Measurements from ENCODE around the gene SHC2.
A peak's percentile ranks its signal among the peaks of the same experiment; 100 is the strongest.

Gene SHC2

GRCh38 chr19:419721-420515 is 40.9 kb downstream of the SHC2 start:
- Mint-ChIP-seq H3K27me3 (ENCODE audit: low read depth) (no peaks in the 10 kb centered on the region), H3K4me3 (no peak overlapping the region), H3K27ac (peak overlapping the region in 1 of 3 experiments; percentile 18), H3K4me1 (peaks cover 5% of the 10 kb centered on the region), H3K9me3 (no peaks in the 10 kb centered on the region), H3K36me3 (ENCODE audit: low read depth) (peaks cover 21% of the 10 kb centered on the region)
- TF ChIP-seq, protein P1, sequence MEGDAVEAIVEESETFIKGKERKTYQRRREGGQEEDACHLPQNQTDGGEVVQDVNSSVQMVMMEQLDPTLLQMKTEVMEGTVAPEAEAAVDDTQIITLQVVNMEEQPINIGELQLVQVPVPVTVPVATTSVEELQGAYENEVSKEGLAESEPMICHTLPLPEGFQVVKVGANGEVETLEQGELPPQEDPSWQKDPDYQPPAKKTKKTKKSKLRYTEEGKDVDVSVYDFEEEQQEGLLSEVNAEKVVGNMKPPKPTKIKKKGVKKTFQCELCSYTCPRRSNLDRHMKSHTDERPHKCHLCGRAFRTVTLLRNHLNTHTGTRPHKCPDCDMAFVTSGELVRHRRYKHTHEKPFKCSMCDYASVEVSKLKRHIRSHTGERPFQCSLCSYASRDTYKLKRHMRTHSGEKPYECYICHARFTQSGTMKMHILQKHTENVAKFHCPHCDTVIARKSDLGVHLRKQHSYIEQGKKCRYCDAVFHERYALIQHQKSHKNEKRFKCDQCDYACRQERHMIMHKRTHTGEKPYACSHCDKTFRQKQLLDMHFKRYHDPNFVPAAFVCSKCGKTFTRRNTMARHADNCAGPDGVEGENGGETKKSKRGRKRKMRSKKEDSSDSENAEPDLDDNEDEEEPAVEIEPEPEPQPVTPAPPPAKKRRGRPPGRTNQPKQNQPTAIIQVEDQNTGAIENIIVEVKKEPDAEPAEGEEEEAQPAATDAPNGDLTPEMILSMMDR (IDR thresholded peaks at IDR 0.05; ENCODE audit: unreplicated experiment in 3 of 3), result no peak

DNA sequence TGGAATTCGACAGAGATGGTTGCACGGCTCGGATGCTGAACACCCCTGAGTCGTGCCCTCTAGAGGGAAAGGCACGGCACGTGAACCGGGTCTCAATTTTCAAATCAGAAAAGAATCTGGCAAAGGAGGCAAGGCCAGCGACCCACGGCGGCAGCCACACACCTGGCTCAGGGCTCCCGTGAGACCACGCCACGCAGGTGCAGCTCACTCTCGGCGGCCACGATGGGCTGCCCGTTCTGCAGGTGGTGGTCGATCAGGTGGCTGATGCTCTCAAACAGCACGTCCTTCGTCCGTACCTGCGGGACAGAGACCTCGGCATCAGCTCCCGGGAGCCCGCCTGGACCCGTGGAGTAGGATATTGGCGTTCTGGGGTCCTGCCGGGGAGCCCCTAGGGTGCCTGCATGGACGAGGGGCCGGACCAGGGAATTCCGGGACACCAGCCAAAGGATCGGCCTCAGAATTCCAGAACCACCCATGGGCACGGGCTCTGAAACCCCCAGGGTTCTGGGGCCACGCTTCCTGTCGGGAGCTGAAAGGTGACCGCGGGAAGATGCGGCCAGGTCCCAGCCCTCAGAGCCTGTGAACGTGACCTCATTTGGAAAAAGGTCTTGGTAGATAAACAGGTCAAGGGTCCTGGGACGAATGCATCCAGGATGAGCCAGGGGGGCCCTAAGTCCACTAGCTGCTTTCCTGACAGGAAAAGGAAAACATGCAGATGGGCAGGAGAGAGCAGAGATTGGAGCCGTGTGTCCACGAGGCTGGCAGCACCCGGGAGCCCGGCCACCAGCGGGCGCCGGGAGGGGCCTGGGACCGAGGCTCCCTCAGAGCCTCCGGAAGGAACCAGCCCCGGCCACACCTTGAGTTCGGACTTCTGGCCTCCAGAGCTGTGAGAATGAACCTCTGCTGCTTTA is 41.8 kb downstream of the SHC2 start:
- no peaks in the 10 kb centered on the region for H3K9me3 Mint-ChIP-seq
- TF ChIP-seq, protein P1 (IDR thresholded peaks at IDR 0.05; ENCODE audit: unreplicated experiment in 3 of 3), result no peak
- no peak overlapping the region for H3K4me3 Mint-ChIP-seq

DNA sequence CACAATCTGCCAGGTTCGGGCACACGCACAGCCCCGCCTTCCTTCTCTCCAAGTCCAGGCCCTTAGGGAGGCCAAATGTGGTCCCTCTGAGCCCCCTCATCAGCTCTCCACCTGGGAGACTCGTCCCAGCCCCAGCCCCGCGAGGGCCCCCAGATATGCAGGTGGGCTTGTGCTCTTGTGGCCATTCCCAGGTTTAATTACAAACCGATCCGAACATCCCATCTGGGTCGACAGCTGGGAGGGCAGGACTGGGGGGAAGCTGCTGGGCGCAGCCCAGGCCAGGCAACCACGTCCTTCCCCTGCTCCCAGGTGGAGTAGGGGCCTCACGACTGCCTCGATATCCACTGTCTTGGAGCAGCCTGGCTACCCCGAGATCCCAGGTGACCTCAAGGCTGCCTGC is 44.4 kb downstream of the SHC2 start:
- Mint-ChIP-seq H3K9me3 (no peaks in the 10 kb centered on the region), H3K27ac (no peak overlapping the region), H3K36me3 (ENCODE audit: low read depth) (peaks cover 10% of the 10 kb centered on the region), H3K4me1 (peaks cover 11% of the 10 kb centered on the region), H3K4me3 (no peak overlapping the region), H3K27me3 (ENCODE audit: low read depth) (no peaks in the 10 kb centered on the region)
- TF ChIP-seq, protein P1 (IDR thresholded peaks at IDR 0.05; ENCODE audit: unreplicated experiment in 3 of 3), result no peak

More for the DNA sequence above, 41.8 kb downstream of the SHC2 start:
- Mint-ChIP-seq H3K4me1 (peaks cover 5% of the 10 kb centered on the region), H3K27ac (peak overlapping the region in 2 of 3 experiments; percentile 59 to 73), H3K27me3 (ENCODE audit: low read depth) (no peaks in the 10 kb centered on the region), H3K36me3 (ENCODE audit: low read depth) (peaks cover 19% of the 10 kb centered on the region)

DNA sequence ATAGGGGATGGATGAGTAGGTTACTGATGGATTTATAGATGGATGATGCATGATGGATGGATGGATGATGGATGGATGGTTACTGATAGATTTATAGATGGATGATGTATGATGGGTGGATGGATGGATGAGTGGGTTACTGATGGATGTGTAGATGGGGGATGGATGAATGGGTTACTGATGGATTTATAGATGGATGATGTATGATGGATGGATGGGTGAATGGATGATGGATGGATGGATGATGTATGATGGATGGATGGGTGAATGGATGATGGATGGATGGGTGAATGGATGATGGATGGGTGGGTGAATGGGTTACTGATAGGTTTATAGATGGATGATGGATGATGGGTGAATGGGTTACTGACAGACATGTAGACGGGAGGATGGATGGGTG is 45.5 kb downstream of the SHC2 start:
- Mint-ChIP-seq H3K27ac (no peak overlapping the region), H3K27me3 (ENCODE audit: low read depth) (no peaks in the 10 kb centered on the region), H3K9me3 (no peaks in the 10 kb centered on the region), H3K4me3 (no peak overlapping the region), H3K4me1 (peaks cover 11% of the 10 kb centered on the region), H3K36me3 (ENCODE audit: low read depth) (peaks cover 1% of the 10 kb centered on the region)
- TF ChIP-seq, protein P1 (IDR thresholded peaks at IDR 0.05; ENCODE audit: unreplicated experiment in 3 of 3), result no peak

GRCh38 chr19:413756-414420 is 46.9 kb downstream of the SHC2 start:
- peaks cover 5% of the 10 kb centered on the region for H3K27me3 Mint-ChIP-seq (ENCODE audit: low read depth)
- H3K9me3 Mint-ChIP-seq, result no peaks in the 10 kb centered on the region
- no peaks in the 10 kb centered on the region for H3K36me3 Mint-ChIP-seq (ENCODE audit: low read depth)

More at GRCh38 chr19:413756-414420, 46.9 kb downstream of the SHC2 start:
- peaks cover 16% of the 10 kb centered on the region for H3K4me1 Mint-ChIP-seq
- no peak overlapping the region for H3K27ac Mint-ChIP-seq
- no peak overlapping the region for H3K4me3 Mint-ChIP-seq
- TF ChIP-seq, protein P1 (IDR thresholded peaks at IDR 0.05; ENCODE audit: unreplicated experiment in 3 of 3), result no peak

Measured in nephron (organoid).